Trophoblast cell (in vitro differentiated cells and primary cell): Measurements from ENCODE around the gene ZNF280D.
A peak's percentile ranks its signal among the peaks of the same experiment; 100 is the strongest.

Source experiments
- DNase-seq, 2 donors: peaks; one replicate each; pipeline ENCODE4 v3.0.0-alpha.2; 2016
- H2AFZ ChIP-seq: 2 replicates; pipeline ENCODE4 v1.6.1; 2013; ENCODE audit warnings: low read length, moderate library complexity, mild to moderate bottlenecking; ENCODE audit not compliant: insufficient read depth, poor library complexity
- H2AK5ac ChIP-seq: 2 replicates; pipeline ENCODE4 v1.6.1; 2013; ENCODE audit warnings: mild to moderate bottlenecking, low read length
- H2BK120ac ChIP-seq: 2 replicates; pipeline ENCODE4 v1.6.1; 2013; ENCODE audit warnings: low read length, mild to moderate bottlenecking, moderate library complexity; ENCODE audit not compliant: insufficient read depth, poor library complexity
- H2BK12ac ChIP-seq: 2 replicates; pipeline ENCODE4 v1.6.1; 2013; ENCODE audit warnings: mild to moderate bottlenecking, low read length, moderate library complexity
- H2BK5ac ChIP-seq: 2 replicates; pipeline ENCODE4 v1.6.1; 2013; ENCODE audit warnings: low read length, low read depth, moderate library complexity, mild to moderate bottlenecking; ENCODE audit not compliant: poor library complexity
- H3K14ac ChIP-seq: 2 replicates; pipeline ENCODE4 v1.6.1; 2013; ENCODE audit warnings: mild to moderate bottlenecking, low read length
- H3K18ac ChIP-seq: 2 replicates; pipeline ENCODE4 v1.6.1; 2013; ENCODE audit warnings: mild to moderate bottlenecking, low read length
- H3K23ac ChIP-seq: 2 replicates; pipeline ENCODE4 v1.6.1; 2013; ENCODE audit warnings: low read length
- H3K27ac ChIP-seq: 2 replicates; pipeline ENCODE4 v1.5.1; 2013; ENCODE audit warnings: low read depth, mild to moderate bottlenecking, inconsistent platforms, low read length, moderate library complexity
- H3K27me3 ChIP-seq: 2 replicates; pipeline ENCODE4 v1.6.1; 2013; ENCODE audit warnings: inconsistent platforms, mild to moderate bottlenecking, low read length, moderate library complexity; ENCODE audit not compliant: insufficient read depth
- H3K36me3 ChIP-seq, 2 experiments: 1 replicate in 1 of 2; 2 replicates in 1 of 2; pipeline ENCODE4 v1.6.1; 2013; ENCODE audit warnings: low read length in 2 of 2, mild to moderate bottlenecking in 2 of 2, moderate library complexity in 1 of 2; ENCODE audit not compliant: insufficient read depth in 2 of 2, control insufficient read depth in 1 of 2
- H3K4ac ChIP-seq: 2 replicates; pipeline ENCODE4 v1.6.1; 2013; ENCODE audit warnings: low read depth, mild to moderate bottlenecking, low read length, moderate library complexity
- H3K4me1 ChIP-seq, 2 experiments: 1 replicate in 1 of 2; 2 replicates in 1 of 2; pipeline ENCODE4 v1.6.1; 2013; ENCODE audit warnings: low read length in 2 of 2, mild to moderate bottlenecking in 2 of 2, moderate library complexity in 1 of 2; ENCODE audit not compliant: insufficient read depth in 2 of 2, control insufficient read depth in 1 of 2
- H3K4me2 ChIP-seq: 2 replicates; pipeline ENCODE4 v1.6.1; 2013; ENCODE audit warnings: inconsistent platforms, mild to moderate bottlenecking, low read length, moderate library complexity
- H3K4me3 ChIP-seq: 2 replicates; pipeline ENCODE4 v1.5.1; 2013; ENCODE audit warnings: mild to moderate bottlenecking, low read depth, low read length, inconsistent platforms
- H3K79me1 ChIP-seq: one replicate; pipeline ENCODE4 v1.6.1; 2013; ENCODE audit warnings: low read length
- H3K79me2 ChIP-seq: 2 replicates; pipeline ENCODE4 v1.6.1; 2013; ENCODE audit warnings: low read length, mild to moderate bottlenecking; ENCODE audit not compliant: control insufficient read depth, insufficient read depth, poor library complexity
- H3K9ac ChIP-seq: 2 replicates; pipeline ENCODE4 v1.6.1; 2013; ENCODE audit warnings: mild to moderate bottlenecking, low read length
- H3K9me3 ChIP-seq: 2 replicates; pipeline ENCODE4 v1.6.1; 2013; ENCODE audit warnings: low read depth, mild to moderate bottlenecking, control low read depth, inconsistent platforms, low read length; ENCODE audit not compliant: insufficient read depth
- H4K12ac ChIP-seq: 2 replicates; pipeline ENCODE4 v1.6.1; 2013; ENCODE audit warnings: low read depth, mild to moderate bottlenecking, low read length, moderate library complexity
- H4K8ac ChIP-seq: 2 replicates; pipeline ENCODE4 v1.6.1; 2013; ENCODE audit warnings: low read depth, mild to moderate bottlenecking, low read length, moderate library complexity
- H4K91ac ChIP-seq: one replicate; pipeline ENCODE4 v1.6.1; 2013; ENCODE audit warnings: low read depth, mild to moderate bottlenecking, low read length, moderate library complexity
- WGBS: extraction: QIAGEN DNeasy Blood & Tissue Kit; methylation state at CpG from one replicate; pipeline ENCODE4 v1.1.7; 2013; ENCODE audit warnings: missing lambda C conversion rate; ENCODE audit not compliant: insufficient read length, insufficient coverage; ENCODE audit errors: extremely low coverage; 5-methylcytosine and 5-hydroxymethylcytosine counted together

The ZNF280D gene

GRCh38 chr15:56735589-56735988, 2.3 kb upstream of the ZNF280D start:
- H3K27me3 ChIP-seq = no peaks in the 10 kb centered on the region
- no peak overlapping the region for H3K23ac ChIP-seq
- no CpG with 5 or more reads among the region's 3 CpGs for WGBS
- no peak overlapping the region for H3K4ac ChIP-seq
- no peak overlapping the region for H2AFZ ChIP-seq
- no peaks in the 10 kb centered on the region for H3K36me3 ChIP-seq
- no peak overlapping the region for H4K12ac ChIP-seq
- H2BK12ac ChIP-seq = no peak overlapping the region
- H3K4me2 ChIP-seq = no peak overlapping the region
- peaks cover 11% of the 10 kb centered on the region for H3K79me1 ChIP-seq
- no peak overlapping the region for H2AK5ac ChIP-seq
- no peak overlapping the region for H4K91ac ChIP-seq
- DNase-seq = no peak
- H3K18ac ChIP-seq = no peak overlapping the region
- H3K79me2 ChIP-seq = peaks cover 8% of the 10 kb centered on the region
- no peak overlapping the region for H4K8ac ChIP-seq
- no peak overlapping the region for H3K9ac ChIP-seq
- H3K9me3 ChIP-seq = peaks cover 1% of the 10 kb centered on the region
- no peak overlapping the region for H2BK120ac ChIP-seq
- no peak overlapping the region for H3K27ac ChIP-seq
- peaks cover 8 to 15% of the 10 kb centered on the region in 2 experiments for H3K4me1 ChIP-seq
- H2BK5ac ChIP-seq = no peak overlapping the region
- no peak overlapping the region for H3K14ac ChIP-seq
- H3K4me3 ChIP-seq = no peak overlapping the region

GRCh38 chr15:56734013-56734635, 815 bp upstream of the ZNF280D start:
- Histone ChIP-seq H3K27me3 (no peaks in the 10 kb centered on the region), H3K4me1 (peaks cover 8 to 15% of the 10 kb centered on the region in 2 experiments), H3K23ac (no peak overlapping the region), H3K4ac (no peak overlapping the region), H2BK12ac (no peak overlapping the region), H3K27ac (peak overlapping the region; percentile 1), H4K8ac (no peak overlapping the region), H2AK5ac (no peak overlapping the region), H3K9ac (no peak overlapping the region), H4K91ac (no peak overlapping the region), H3K18ac (no peak overlapping the region), H3K79me1 (peaks cover 11% of the 10 kb centered on the region), H3K4me3 (no peak overlapping the region), H3K14ac (no peak overlapping the region), H2BK120ac (no peak overlapping the region), H3K79me2 (peaks cover 8% of the 10 kb centered on the region), H3K9me3 (peaks cover 1% of the 10 kb centered on the region), H3K4me2 (no peak overlapping the region), H3K36me3 (no peaks in the 10 kb centered on the region), H2AFZ (no peak overlapping the region), H2BK5ac (no peak overlapping the region), H4K12ac (no peak overlapping the region)
- no CpG with 5 or more reads among the region's 9 CpGs for WGBS
- peak; percentile 95 to 96 for DNase-seq

GRCh38 chr15:56732886-56733135, 498 bp downstream of the ZNF280D start:
- Histone ChIP-seq H3K18ac (peak overlapping the region; percentile 72), H4K91ac (peak overlapping the region; percentile 96), H3K23ac (no peak overlapping the region), H2AFZ (peak overlapping the region; percentile 99), H3K79me1 (peaks cover 11% of the 10 kb centered on the region), H3K4me3 (peak overlapping the region; percentile 75), H3K4ac (peak overlapping the region; percentile 64), H3K9ac (peak overlapping the region; percentile 89), H2AK5ac (peak overlapping the region; percentile 88), H4K12ac (peak overlapping the region; percentile 61), H3K36me3 (no peaks in the 10 kb centered on the region), H3K9me3 (peaks cover 1% of the 10 kb centered on the region), H4K8ac (peak overlapping the region; percentile 90), H3K79me2 (peaks cover 8% of the 10 kb centered on the region), H3K4me2 (peak overlapping the region; percentile 64), H2BK120ac (peak overlapping the region; percentile 94), H3K27me3 (no peaks in the 10 kb centered on the region), H3K27ac (peak overlapping the region; percentile 84), H2BK12ac (peak overlapping the region; percentile 78), H3K4me1 (peaks cover 8 to 15% of the 10 kb centered on the region in 2 experiments), H2BK5ac (peak overlapping the region; percentile 89), H3K14ac (peak overlapping the region; percentile 95)
- DNase-seq = no peak
- WGBS = no CpG with 5 or more reads among the region's 8 CpGs

- H4K91ac ChIP-seq = peak overlapping the region; percentile 96
- H2AFZ ChIP-seq = peak overlapping the region; percentile 99
- no peak overlapping the region for H2BK5ac ChIP-seq
- no peaks in the 10 kb centered on the region for H3K36me3 ChIP-seq
- peak in 1 of 2 donors; percentile 38 for DNase-seq
- H2AK5ac ChIP-seq = no peak overlapping the region
- H3K14ac ChIP-seq = no peak overlapping the region
- H3K4me1 ChIP-seq = peaks cover 8 to 14% of the 10 kb centered on the region in 2 experiments
- H3K4me2 ChIP-seq = peak overlapping the region; percentile 64
- peak overlapping the region; percentile 75 for H3K4me3 ChIP-seq
- H3K18ac ChIP-seq = no peak overlapping the region
- no peaks in the 10 kb centered on the region for H3K27me3 ChIP-seq
- peaks cover 1% of the 10 kb centered on the region for H3K9me3 ChIP-seq
- WGBS = no CpG with 5 or more reads among the region's 12 CpGs
- H3K27ac ChIP-seq = peak overlapping the region; percentile 84
- peak overlapping the region; percentile 89 for H3K9ac ChIP-seq
- H3K79me2 ChIP-seq = peaks cover 8% of the 10 kb centered on the region
- H2BK120ac ChIP-seq = no peak overlapping the region
- H3K79me1 ChIP-seq = peaks cover 11% of the 10 kb centered on the region
- no peak overlapping the region for H4K12ac ChIP-seq
- H4K8ac ChIP-seq = peak overlapping the region; percentile 35
- H2BK12ac ChIP-seq = no peak overlapping the region
- no peak overlapping the region for H3K4ac ChIP-seq
- no peak overlapping the region for H3K23ac ChIP-seq
Measured at GRCh38 chr15:56732135-56732885, 999 bp downstream of the ZNF280D start.
